Suprapubic skin (tissue), 4 donors: Measurements from ENCODE around the gene GRIA1. TPM values are rescaled to one million over a fixed set of nuclear protein-coding genes. Genes with fewer than 3 reads are reported as not detected.

Experiments
- DNase-seq, 2 donors: peaks; one replicate each; pipeline ENCODE4 v3.0.0-alpha.2; 2019; ENCODE audit warnings: low spot score in 2 of 2
- H3K27ac ChIP-seq: fragments of 200-600 bp; sonication (generic); one replicate; pipeline ENCODE4 v1.5.1; 2019
- H3K27me3 ChIP-seq: fragments of 200-600 bp; sonication (generic); one replicate; pipeline ENCODE4 v1.5.1; 2019
- H3K36me3 ChIP-seq: fragments of 200-600 bp; sonication (generic); one replicate; pipeline ENCODE4 v1.5.1; 2019
- H3K4me1 ChIP-seq: fragments of 200-600 bp; sonication (generic); one replicate; pipeline ENCODE4 v1.5.1; 2019
- H3K4me3 ChIP-seq: fragments of 200-600 bp; sonication (generic); one replicate; pipeline ENCODE4 v1.5.1; 2019; ENCODE audit warnings: mild to moderate bottlenecking
- H3K9me3 ChIP-seq: fragments of 200-600 bp; sonication (generic); one replicate; pipeline ENCODE4 v1.5.1; 2019
- EP300 ChIP-seq: sonication (generic); formaldehyde crosslinking; IDR thresholded peaks from one replicate; pipeline ENCODE4 v1.6.1; 2017; ENCODE audit warnings: antibody characterized with exemption
- POLR2A ChIP-seq, 2 donors: fragments of 450-650 bp; IDR thresholded peaks; one replicate each; pipeline ENCODE4 v1.6.1; 2017; ENCODE audit warnings: antibody characterized with exemption in 2 of 2, mild to moderate bottlenecking in 2 of 2, moderate library complexity in 2 of 2
- POLR2AphosphoS5 ChIP-seq, 3 donors: sonication (generic); formaldehyde crosslinking; IDR thresholded peaks; one replicate each; pipeline ENCODE4 v1.6.1; 2017; ENCODE audit warnings: antibody characterized with exemption in 3 of 3
- WGBS: methylation state at CpG from one replicate; pipeline ENCODE4 v1.1.5; 2018; 5-methylcytosine and 5-hydroxymethylcytosine counted together
- total RNA-seq, 4 donors: library from RNA; depleted of rRNA; stranded (reverse); fragments of >200 nt; gene quantifications; one replicate each; pipeline ENCODE4 v1.1.0, GENCODE V29; 2016
- TF ChIP-seq, protein P1 (sequence below), 2 donors: fragments of 200-600 bp in 1 of 2; fragments of 450-650 bp in 1 of 2; sonication (generic) in 1 of 2; IDR thresholded peaks; one replicate each; pipeline ENCODE4 v1.5.1; 2016 to 2019; ENCODE audit warnings: antibody characterized with exemption in 2 of 2, mild to moderate bottlenecking in 1 of 2, moderate library complexity in 1 of 2

Gene GRIA1
- total RNA-seq, 4 donors from 2014 or later: 0.21 to 0.62 (median 0.38) TPM; not detected in 1

GRCh38 chr5:153613144-153613543, 122.7 kb downstream of the GRIA1 start:
- Histone ChIP-seq H3K9me3 (no peaks in the 10 kb centered on the region), H3K36me3 (no peaks in the 10 kb centered on the region), H3K27me3 (no peaks in the 10 kb centered on the region), H3K4me1 (no peaks in the 10 kb centered on the region), H3K4me3 (no peak overlapping the region), H3K27ac (no peak overlapping the region)
- DNase-seq: no peak
- TF ChIP-seq EP300 (no peak), POLR2A (IDR thresholded peaks at IDR 0.05) (no peak), POLR2AphosphoS5 (IDR thresholded peaks at IDR 0.05) (no peak)
- TF ChIP-seq, protein P1, sequence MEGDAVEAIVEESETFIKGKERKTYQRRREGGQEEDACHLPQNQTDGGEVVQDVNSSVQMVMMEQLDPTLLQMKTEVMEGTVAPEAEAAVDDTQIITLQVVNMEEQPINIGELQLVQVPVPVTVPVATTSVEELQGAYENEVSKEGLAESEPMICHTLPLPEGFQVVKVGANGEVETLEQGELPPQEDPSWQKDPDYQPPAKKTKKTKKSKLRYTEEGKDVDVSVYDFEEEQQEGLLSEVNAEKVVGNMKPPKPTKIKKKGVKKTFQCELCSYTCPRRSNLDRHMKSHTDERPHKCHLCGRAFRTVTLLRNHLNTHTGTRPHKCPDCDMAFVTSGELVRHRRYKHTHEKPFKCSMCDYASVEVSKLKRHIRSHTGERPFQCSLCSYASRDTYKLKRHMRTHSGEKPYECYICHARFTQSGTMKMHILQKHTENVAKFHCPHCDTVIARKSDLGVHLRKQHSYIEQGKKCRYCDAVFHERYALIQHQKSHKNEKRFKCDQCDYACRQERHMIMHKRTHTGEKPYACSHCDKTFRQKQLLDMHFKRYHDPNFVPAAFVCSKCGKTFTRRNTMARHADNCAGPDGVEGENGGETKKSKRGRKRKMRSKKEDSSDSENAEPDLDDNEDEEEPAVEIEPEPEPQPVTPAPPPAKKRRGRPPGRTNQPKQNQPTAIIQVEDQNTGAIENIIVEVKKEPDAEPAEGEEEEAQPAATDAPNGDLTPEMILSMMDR (IDR thresholded peaks at IDR 0.05): no peak
- WGBS: 68% methylated on average over 2 of the region's 2 CpGs

DNA sequence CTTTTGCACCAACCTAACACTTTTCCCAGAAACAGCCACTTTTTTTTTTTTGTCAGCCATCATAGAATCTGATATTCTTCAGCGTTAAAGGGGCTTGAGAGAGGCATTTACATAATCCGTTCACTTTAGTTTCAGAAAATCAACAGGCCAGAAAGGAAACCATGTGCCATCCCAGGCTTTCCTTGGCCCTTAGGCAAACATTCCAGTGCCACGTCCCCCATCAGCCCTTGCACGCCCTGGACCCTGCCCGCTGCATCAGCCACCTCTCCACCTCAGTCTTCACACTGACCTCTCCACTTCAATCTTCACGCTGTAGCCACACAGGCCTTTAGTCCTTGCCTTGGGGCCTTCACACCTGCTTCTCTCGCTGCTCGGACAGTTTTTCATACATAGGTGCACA, 123.2 kb downstream of the GRIA1 start:
- no peak for DNase-seq
- Histone ChIP-seq H3K27me3 (no peaks in the 10 kb centered on the region), H3K36me3 (no peaks in the 10 kb centered on the region), H3K4me3 (no peak overlapping the region), H3K4me1 (no peaks in the 10 kb centered on the region), H3K9me3 (no peaks in the 10 kb centered on the region), H3K27ac (no peak overlapping the region)
- WGBS: 84% methylated on average over 8 of the region's 8 CpGs
- TF ChIP-seq, protein P1 (IDR thresholded peaks at IDR 0.05): no peak
- TF ChIP-seq EP300: no peak
- TF ChIP-seq POLR2A (IDR thresholded peaks at IDR 0.05): no peak
- TF ChIP-seq POLR2AphosphoS5 (IDR thresholded peaks at IDR 0.05): no peak

DNA sequence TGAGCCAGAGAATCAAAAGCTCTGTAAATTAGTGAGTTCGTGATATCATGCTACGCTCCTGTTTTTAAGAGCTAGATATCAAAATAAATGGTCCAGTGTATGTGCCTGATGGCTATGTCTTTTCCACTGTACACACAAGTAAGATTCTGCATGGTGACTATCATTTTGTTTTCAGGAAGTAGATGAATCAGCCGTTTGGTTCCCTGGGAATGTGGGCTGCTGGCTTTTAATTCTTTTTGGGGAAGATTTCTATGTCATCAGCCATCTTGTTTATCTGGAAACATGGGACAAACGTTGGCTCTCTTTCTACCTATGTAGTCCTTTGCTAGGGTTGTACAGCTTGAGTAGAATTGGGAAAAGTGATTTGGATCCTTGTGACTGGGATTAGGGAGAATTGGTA, 126.7 kb downstream of the GRIA1 start:
- H3K4me1 ChIP-seq: no peaks in the 10 kb centered on the region
- H3K27ac ChIP-seq: no peak overlapping the region
- DNase-seq: no peak
- no peaks in the 10 kb centered on the region for H3K9me3 ChIP-seq
- H3K4me3 ChIP-seq: no peak overlapping the region
- no peaks in the 10 kb centered on the region for H3K36me3 ChIP-seq
- H3K27me3 ChIP-seq: no peaks in the 10 kb centered on the region
- no peak for TF ChIP-seq POLR2AphosphoS5 (IDR thresholded peaks at IDR 0.05)
- TF ChIP-seq, protein P1 (IDR thresholded peaks at IDR 0.05): no peak
- no peak for TF ChIP-seq EP300
- WGBS: 86% methylated on average over 4 of the region's 4 CpGs

- H3K36me3 ChIP-seq: no peaks in the 10 kb centered on the region
- no peaks in the 10 kb centered on the region for H3K4me1 ChIP-seq
- H3K27ac ChIP-seq: no peak overlapping the region
- H3K4me3 ChIP-seq: no peak overlapping the region
- no peaks in the 10 kb centered on the region for H3K9me3 ChIP-seq
- 70% methylated on average over 2 of the region's 2 CpGs for WGBS
- DNase-seq: no peak
- TF ChIP-seq, protein P1 (IDR thresholded peaks at IDR 0.05): no peak
- TF ChIP-seq POLR2AphosphoS5 (IDR thresholded peaks at IDR 0.05) (no peak), EP300 (no peak), POLR2A (IDR thresholded peaks at IDR 0.05) (no peak)
- no peaks in the 10 kb centered on the region for H3K27me3 ChIP-seq
Observed at GRCh38 chr5:153618307-153618706, 127.8 kb downstream of the GRIA1 start.

DNA sequence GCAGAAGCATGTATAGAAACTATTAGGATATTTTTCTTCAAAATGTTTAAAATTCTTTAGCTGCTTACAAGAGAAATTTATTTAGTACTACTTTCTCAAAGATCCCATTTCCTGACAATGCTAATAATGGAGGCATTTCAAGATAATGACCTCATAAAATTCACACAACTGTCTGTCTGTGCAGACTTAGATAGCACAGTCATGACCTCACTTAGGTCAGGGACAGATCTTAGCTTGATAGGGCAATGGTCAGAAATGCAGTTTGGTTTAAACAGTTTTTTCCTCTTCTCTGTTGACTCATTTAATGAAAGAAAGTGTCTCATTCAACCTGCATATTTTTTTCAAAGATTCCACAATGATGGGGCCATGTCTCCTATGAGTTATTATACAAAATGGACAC, 128.4 kb downstream of the GRIA1 start:
- TF ChIP-seq, protein P1 (IDR thresholded peaks at IDR 0.05): no peak
- TF ChIP-seq EP300 (no peak), POLR2AphosphoS5 (IDR thresholded peaks at IDR 0.05) (no peak), POLR2A (IDR thresholded peaks at IDR 0.05) (no peak)
- Histone ChIP-seq H3K27me3 (no peaks in the 10 kb centered on the region), H3K4me1 (no peaks in the 10 kb centered on the region), H3K27ac (no peak overlapping the region), H3K36me3 (no peaks in the 10 kb centered on the region), H3K9me3 (no peaks in the 10 kb centered on the region), H3K4me3 (no peak overlapping the region)
- no peak for DNase-seq
